ENCODE measurements around the gene PHLDB2. TPM values are rescaled to one million over a fixed set of nuclear protein-coding genes. Genes with fewer than 3 reads are reported as not detected.
A peak's percentile ranks its signal among the peaks of the same experiment; 100 is the strongest.

Gene PHLDB2
- polyA plus RNA-seq, 1 donor (not counting 4 experiments of a cell fraction or from before 2014, with no cell fraction given): 150 TPM

- dilution Hi-C loops (cut with MboI; ENCODE audit: extremely low pct_ligation_motif_present, low sequenced_read_pairs): no loop called here
- Histone ChIP-seq H3K27me3 (ENCODE audit: control insufficient read depth, extremely low read depth, insufficient read depth, low read length) (no peaks in the 10 kb centered on the region), H2AFZ (ENCODE audit: control insufficient read depth, low read length) (no peak overlapping the region), H3K36me3 (ENCODE audit: control insufficient read depth in 2 of 2, extremely low read depth in 1 of 2, insufficient read depth in 2 of 2, low read length in 2 of 2) (peaks cover 19 to 53% of the 10 kb centered on the region in 2 experiments), H3K9me1 (ENCODE audit: control insufficient read depth, extremely low read depth, insufficient read depth, low read length) (peaks cover 6% of the 10 kb centered on the region), H3K4me1 (ENCODE audit: control insufficient read depth, extremely low read depth, insufficient read depth, low read length) (peaks cover 43% of the 10 kb centered on the region), H3K9ac (ENCODE audit: control insufficient read depth, extremely low read depth, insufficient read depth, low read length) (no peak overlapping the region), H3K9me3 (ENCODE audit: control insufficient read depth, low read depth, low read length) (no peaks in the 10 kb centered on the region), H3K79me2 (ENCODE audit: control insufficient read depth, insufficient read depth, low read length) (peaks cover 91% of the 10 kb centered on the region), H3K27ac (ENCODE audit: control insufficient read depth, insufficient read depth, low read length) (peak overlapping the region; percentile 29), H3K4me2 (ENCODE audit: control insufficient read depth, extremely low read depth, insufficient read depth, low read depth, low read length) (no peak overlapping the region), H4K20me1 (ENCODE audit: control insufficient read depth, extremely low read depth, insufficient read depth, low read length) (no peaks in the 10 kb centered on the region), H3K4me3 (ENCODE audit: control insufficient read depth in 2 of 3, extremely low read depth in 1 of 3, insufficient read depth in 2 of 3, low read depth in 1 of 3, low read length in 3 of 3) (no peak overlapping the region)
- DNase-seq (ENCODE audit: low read depth, low spot score) (no peak), FAIRE-seq (no peak)
- TF ChIP-seq CTCF (optimal IDR thresholded peaks at IDR 0.05 in 1 of 3, IDR thresholded peaks at IDR 0.05 in 1 of 3, conservative IDR thresholded peaks at IDR 0.05 in 1 of 3; ENCODE audit: extremely low read depth in 1 of 3, insufficient read depth in 2 of 3, low read length in 3 of 3) (no peak), EZH2 (IDR thresholded peaks at IDR 0.05; ENCODE audit: low read length) (no peak)
Observed at GRCh38 chr3:111907151-111907550, 48.1 kb downstream of the PHLDB2 start.

- TF ChIP-seq EZH2 (IDR thresholded peaks at IDR 0.05; ENCODE audit: low read length): no peak
- no peak for TF ChIP-seq CTCF (optimal IDR thresholded peaks at IDR 0.05 in 1 of 3, IDR thresholded peaks at IDR 0.05 in 1 of 3, conservative IDR thresholded peaks at IDR 0.05 in 1 of 3; ENCODE audit: extremely low read depth in 1 of 3, insufficient read depth in 2 of 3, low read length in 3 of 3)
- FAIRE-seq (no peak), DNase-seq (ENCODE audit: low read depth, low spot score) (no peak)
- Histone ChIP-seq H3K36me3 (ENCODE audit: control insufficient read depth in 2 of 2, extremely low read depth in 1 of 2, insufficient read depth in 2 of 2, low read length in 2 of 2) (peaks cover 36 to 56% of the 10 kb centered on the region in 2 experiments), H3K79me2 (ENCODE audit: control insufficient read depth, insufficient read depth, low read length) (peaks cover 77% of the 10 kb centered on the region), H3K27me3 (ENCODE audit: control insufficient read depth, extremely low read depth, insufficient read depth, low read length) (no peaks in the 10 kb centered on the region), H3K4me1 (ENCODE audit: control insufficient read depth, extremely low read depth, insufficient read depth, low read length) (peaks cover 15% of the 10 kb centered on the region), H4K20me1 (ENCODE audit: control insufficient read depth, extremely low read depth, insufficient read depth, low read length) (no peaks in the 10 kb centered on the region), H3K9me1 (ENCODE audit: control insufficient read depth, extremely low read depth, insufficient read depth, low read length) (peaks cover 4% of the 10 kb centered on the region), H3K4me3 (ENCODE audit: control insufficient read depth in 2 of 3, extremely low read depth in 1 of 3, insufficient read depth in 2 of 3, low read depth in 1 of 3, low read length in 3 of 3) (no peak overlapping the region), H3K4me2 (ENCODE audit: control insufficient read depth, extremely low read depth, insufficient read depth, low read depth, low read length) (no peak overlapping the region), H3K9me3 (ENCODE audit: control insufficient read depth, low read depth, low read length) (no peaks in the 10 kb centered on the region), H2AFZ (ENCODE audit: control insufficient read depth, low read length) (no peak overlapping the region), H3K27ac (ENCODE audit: control insufficient read depth, insufficient read depth, low read length) (peak overlapping the region; percentile 6), H3K9ac (ENCODE audit: control insufficient read depth, extremely low read depth, insufficient read depth, low read length) (no peak overlapping the region)
- dilution Hi-C loops (cut with MboI; ENCODE audit: extremely low pct_ligation_motif_present, low sequenced_read_pairs): no loop called here
Observed at GRCh38 chr3:111910806-111911205, 51.7 kb downstream of the PHLDB2 start.

All from keratinocyte (primary cell).